ENCODE data around the gene ADH4. TPM values are rescaled to one million over a fixed set of nuclear protein-coding genes. Genes with fewer than 3 reads are reported as not detected.

The ADH4 gene
- total RNA-seq, 1 experiment from 2014 or later: 0.10 TPM

GRCh38 chr4:99186029-99186428, 41.9 kb upstream of the ADH4 start:
- H3K27me3 ChIP-seq (ENCODE audit: control insufficient read depth, insufficient read depth, low read length): no peaks in the 10 kb centered on the region
- no peak overlapping the region for H3K27ac ChIP-seq (ENCODE audit: low read length)
- TF ChIP-seq TCF7L2 (IDR thresholded peaks at IDR 0.05; ENCODE audit: low read depth, low read length) (no peak), SIN3A (IDR thresholded peaks at IDR 0.05; ENCODE audit: borderline replicate concordance, insufficient read depth, low read depth, low read length) (no peak), POLR2AphosphoS5 (IDR thresholded peaks at IDR 0.05; ENCODE audit: low read depth, low read length) (no peak)
- TF ChIP-seq, protein P1, sequence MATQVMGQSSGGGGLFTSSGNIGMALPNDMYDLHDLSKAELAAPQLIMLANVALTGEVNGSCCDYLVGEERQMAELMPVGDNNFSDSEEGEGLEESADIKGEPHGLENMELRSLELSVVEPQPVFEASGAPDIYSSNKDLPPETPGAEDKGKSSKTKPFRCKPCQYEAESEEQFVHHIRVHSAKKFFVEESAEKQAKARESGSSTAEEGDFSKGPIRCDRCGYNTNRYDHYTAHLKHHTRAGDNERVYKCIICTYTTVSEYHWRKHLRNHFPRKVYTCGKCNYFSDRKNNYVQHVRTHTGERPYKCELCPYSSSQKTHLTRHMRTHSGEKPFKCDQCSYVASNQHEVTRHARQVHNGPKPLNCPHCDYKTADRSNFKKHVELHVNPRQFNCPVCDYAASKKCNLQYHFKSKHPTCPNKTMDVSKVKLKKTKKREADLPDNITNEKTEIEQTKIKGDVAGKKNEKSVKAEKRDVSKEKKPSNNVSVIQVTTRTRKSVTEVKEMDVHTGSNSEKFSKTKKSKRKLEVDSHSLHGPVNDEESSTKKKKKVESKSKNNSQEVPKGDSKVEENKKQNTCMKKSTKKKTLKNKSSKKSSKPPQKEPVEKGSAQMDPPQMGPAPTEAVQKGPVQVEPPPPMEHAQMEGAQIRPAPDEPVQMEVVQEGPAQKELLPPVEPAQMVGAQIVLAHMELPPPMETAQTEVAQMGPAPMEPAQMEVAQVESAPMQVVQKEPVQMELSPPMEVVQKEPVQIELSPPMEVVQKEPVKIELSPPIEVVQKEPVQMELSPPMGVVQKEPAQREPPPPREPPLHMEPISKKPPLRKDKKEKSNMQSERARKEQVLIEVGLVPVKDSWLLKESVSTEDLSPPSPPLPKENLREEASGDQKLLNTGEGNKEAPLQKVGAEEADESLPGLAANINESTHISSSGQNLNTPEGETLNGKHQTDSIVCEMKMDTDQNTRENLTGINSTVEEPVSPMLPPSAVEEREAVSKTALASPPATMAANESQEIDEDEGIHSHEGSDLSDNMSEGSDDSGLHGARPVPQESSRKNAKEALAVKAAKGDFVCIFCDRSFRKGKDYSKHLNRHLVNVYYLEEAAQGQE (IDR thresholded peaks at IDR 0.05; ENCODE audit: insufficient read depth in 1 of 2, low read depth in 2 of 2, low read length in 1 of 2): no peak
- TF ChIP-seq, protein P2, sequence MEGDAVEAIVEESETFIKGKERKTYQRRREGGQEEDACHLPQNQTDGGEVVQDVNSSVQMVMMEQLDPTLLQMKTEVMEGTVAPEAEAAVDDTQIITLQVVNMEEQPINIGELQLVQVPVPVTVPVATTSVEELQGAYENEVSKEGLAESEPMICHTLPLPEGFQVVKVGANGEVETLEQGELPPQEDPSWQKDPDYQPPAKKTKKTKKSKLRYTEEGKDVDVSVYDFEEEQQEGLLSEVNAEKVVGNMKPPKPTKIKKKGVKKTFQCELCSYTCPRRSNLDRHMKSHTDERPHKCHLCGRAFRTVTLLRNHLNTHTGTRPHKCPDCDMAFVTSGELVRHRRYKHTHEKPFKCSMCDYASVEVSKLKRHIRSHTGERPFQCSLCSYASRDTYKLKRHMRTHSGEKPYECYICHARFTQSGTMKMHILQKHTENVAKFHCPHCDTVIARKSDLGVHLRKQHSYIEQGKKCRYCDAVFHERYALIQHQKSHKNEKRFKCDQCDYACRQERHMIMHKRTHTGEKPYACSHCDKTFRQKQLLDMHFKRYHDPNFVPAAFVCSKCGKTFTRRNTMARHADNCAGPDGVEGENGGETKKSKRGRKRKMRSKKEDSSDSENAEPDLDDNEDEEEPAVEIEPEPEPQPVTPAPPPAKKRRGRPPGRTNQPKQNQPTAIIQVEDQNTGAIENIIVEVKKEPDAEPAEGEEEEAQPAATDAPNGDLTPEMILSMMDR (IDR thresholded peaks at IDR 0.05): no peak
- ChIA-PET POLR2A (no interaction called here), CTCF (no interaction called here)
- H3K36me3 ChIP-seq (ENCODE audit: control insufficient read depth, insufficient read depth, low read length): no peaks in the 10 kb centered on the region
- intact Hi-C loops (cut with micrococcal nuclease; ENCODE audit: unreplicated experiment) (no loop called here), in situ Hi-C loops (cut with HindIII; ENCODE audit: low pct_unique_long_range_greater_than_20kb, low sequenced_read_pairs) (no loop called here)
- H3K4me1 ChIP-seq (ENCODE audit: control insufficient read depth, insufficient read depth, low read length): no peaks in the 10 kb centered on the region
- no peak for DNase-seq (ENCODE audit: low read depth, low spot score)
- H3K9me3 ChIP-seq (ENCODE audit: control insufficient read depth, insufficient read depth, low read depth, low read length): no peaks in the 10 kb centered on the region
- ATAC-seq: no peak
- no TSS peak for BruUV-seq (replicated peaks)
- no peak overlapping the region for H3K4me3 ChIP-seq (ENCODE audit: low read depth in 2 of 2, low read length in 2 of 2)

- no peak overlapping the region for H3K4me3 ChIP-seq (ENCODE audit: low read depth in 2 of 2, low read length in 2 of 2)
- no peaks in the 10 kb centered on the region for H3K36me3 ChIP-seq (ENCODE audit: control insufficient read depth, insufficient read depth, low read length)
- no peaks in the 10 kb centered on the region for H3K27me3 ChIP-seq (ENCODE audit: control insufficient read depth, insufficient read depth, low read length)
- intact Hi-C loops (cut with micrococcal nuclease; ENCODE audit: unreplicated experiment) (no loop called here), in situ Hi-C loops (cut with HindIII; ENCODE audit: low pct_unique_long_range_greater_than_20kb, low sequenced_read_pairs) (no loop called here)
- CTCF ChIA-PET: no interaction called here
- POLR2A ChIA-PET: no interaction called here
- BruUV-seq (replicated peaks): no TSS peak
- no peaks in the 10 kb centered on the region for H3K9me3 ChIP-seq (ENCODE audit: control insufficient read depth, insufficient read depth, low read depth, low read length)
- TF ChIP-seq SIN3A (IDR thresholded peaks at IDR 0.05; ENCODE audit: borderline replicate concordance, insufficient read depth, low read depth, low read length) (no peak), POLR2AphosphoS5 (IDR thresholded peaks at IDR 0.05; ENCODE audit: low read depth, low read length) (no peak), TCF7L2 (IDR thresholded peaks at IDR 0.05; ENCODE audit: low read depth, low read length) (no peak)
- TF ChIP-seq, protein P2 (IDR thresholded peaks at IDR 0.05): no peak
- TF ChIP-seq, protein P1 (IDR thresholded peaks at IDR 0.05; ENCODE audit: insufficient read depth in 1 of 2, low read depth in 2 of 2, low read length in 1 of 2): no peak
- H3K27ac ChIP-seq (ENCODE audit: low read length): no peak overlapping the region
- ATAC-seq (no peak), DNase-seq (ENCODE audit: low read depth, low spot score) (no peak)
- H3K4me1 ChIP-seq (ENCODE audit: control insufficient read depth, insufficient read depth, low read length): no peaks in the 10 kb centered on the region
Observed at GRCh38 chr4:99185581-99185980, 41.5 kb upstream of the ADH4 start.
